HAP-1 (cell line): ENCODE results near the gene TTLL11.

ENCODE experiments used
- DNase-seq, 2 experiments: peaks; one replicate each; pipeline ENCODE4 v3.0.0-alpha.2; 2016 to 2020; ENCODE audit warnings: low spot score in 2 of 2
- H3K27me3 ChIP-seq: fragments of 250-450 bp; sonication (Bioruptor Pico); 2 replicates; pipeline ENCODE4 v1.5.1; 2020; ENCODE audit warnings: low read depth, mild to moderate bottlenecking, moderate library complexity
- H3K36me3 ChIP-seq: fragments of 250-450 bp; sonication (Bioruptor Pico); replicated peaks from 2 replicates; pipeline ENCODE4 v1.5.1; 2020; ENCODE audit warnings: mild to moderate bottlenecking
- H3K4me1 ChIP-seq: fragments of 250-450 bp; sonication (Bioruptor Pico); 2 replicates; pipeline ENCODE4 v1.5.1; 2020; ENCODE audit warnings: mild to moderate bottlenecking
- H3K4me3 ChIP-seq: fragments of 250-450 bp; sonication (Bioruptor Pico); 2 replicates; pipeline ENCODE4 v1.5.1; 2020; ENCODE audit warnings: mild to moderate bottlenecking, moderate library complexity
- H3K9me3 ChIP-seq: fragments of 250-450 bp; sonication (Bioruptor Pico); 2 replicates; pipeline ENCODE4 v1.5.1; 2020; ENCODE audit warnings: mild to moderate bottlenecking, moderate library complexity
- in situ Hi-C: fragments of 300-500 bp; cut with MboI; formaldehyde crosslinking; loops from 3 replicates; pipeline ENCODE4 v1.14.3; 2020; ENCODE audit warnings: low sequenced_read_pairs, inconsistent platforms, mixed read lengths

Gene TTLL11

GRCh38 chr9:122092611-122093506 lies at the start of gene TTLL11:
Gene TTLL11 (minus strand): TSS chr9:122093308. CDS start chr9:122093148, 160 bp downstream.
- DNase-seq: peak; percentile 86 to 97
- H3K4me3 ChIP-seq: peak within 1 kb of the TSS; percentile 67
- peaks cover 3% of the 10 kb centered on the region; the same call in 1 of the 2 replicates for H3K36me3 ChIP-seq
- H3K4me1 ChIP-seq: peaks cover 8% of the 10 kb centered on the region
- H3K9me3 ChIP-seq: no peaks in the 10 kb centered on the region
- in situ Hi-C loops: no loop called here
- H3K27me3 ChIP-seq: no peaks in the 10 kb centered on the region

GRCh38 chr9:122141671-122142070 lies 48.6 kb upstream of the TTLL11 start:
- DNase-seq: no peak
- Histone ChIP-seq H3K9me3 (no peaks in the 10 kb centered on the region), H3K4me1 (no peaks in the 10 kb centered on the region)

GRCh38 chr9:122140368-122141193 lies 47.5 kb upstream of the TTLL11 start:
- no peaks in the 10 kb centered on the region for H3K27me3 ChIP-seq
- H3K4me1 ChIP-seq: no peaks in the 10 kb centered on the region
- peaks cover 23% of the 10 kb centered on the region for H3K36me3 ChIP-seq
- no peak overlapping the region for H3K4me3 ChIP-seq
- DNase-seq: no peak
- in situ Hi-C loops: no loop called here
- no peaks in the 10 kb centered on the region for H3K9me3 ChIP-seq

More at GRCh38 chr9:122141671-122142070, 48.6 kb upstream of the TTLL11 start:
- H3K36me3 ChIP-seq: peaks cover 31% of the 10 kb centered on the region
- H3K27me3 ChIP-seq: no peaks in the 10 kb centered on the region
- H3K4me3 ChIP-seq: no peak overlapping the region
- in situ Hi-C loops: no loop called here

- Histone ChIP-seq H3K4me1 (peaks cover 6% of the 10 kb centered on the region; the same call in 1 of the 2 replicates), H3K27me3 (no peaks in the 10 kb centered on the region), H3K9me3 (no peaks in the 10 kb centered on the region), H3K4me3 (no peak overlapping the region), H3K36me3 (peaks cover 6% of the 10 kb centered on the region; the same call in 1 of the 2 replicates)
- no peak for DNase-seq
- in situ Hi-C loops: no loop called here
Observed at GRCh38 chr9:122138560-122139268, 45.6 kb upstream of the TTLL11 start.

GRCh38 chr9:122135529-122135859 lies 42.4 kb upstream of the TTLL11 start:
- H3K27me3 ChIP-seq: no peaks in the 10 kb centered on the region
- H3K36me3 ChIP-seq: no peaks in the 10 kb centered on the region
- no peak for DNase-seq
- no peaks in the 10 kb centered on the region for H3K9me3 ChIP-seq
- no peak overlapping the region for H3K4me3 ChIP-seq
- in situ Hi-C loops: no loop called here
- peaks cover 6% of the 10 kb centered on the region; the same call in 1 of the 2 replicates for H3K4me1 ChIP-seq

GRCh38 chr9:122134822-122135528 lies 41.9 kb upstream of the TTLL11 start:
- H3K4me1 ChIP-seq: peaks cover 6% of the 10 kb centered on the region; the same call in 1 of the 2 replicates
- no peaks in the 10 kb centered on the region for H3K9me3 ChIP-seq
- in situ Hi-C loops: no loop called here
- peak in 1 of 2 experiments; percentile 39 for DNase-seq
- no peaks in the 10 kb centered on the region for H3K36me3 ChIP-seq
- H3K4me3 ChIP-seq: no peak overlapping the region
- H3K27me3 ChIP-seq: no peaks in the 10 kb centered on the region

GRCh38 chr9:122133984-122134535 lies 41.0 kb upstream of the TTLL11 start:
- peaks cover 6% of the 10 kb centered on the region; the same call in 1 of the 2 replicates for H3K4me1 ChIP-seq
- H3K4me3 ChIP-seq: no peak overlapping the region
- no peaks in the 10 kb centered on the region for H3K9me3 ChIP-seq
- H3K27me3 ChIP-seq: no peaks in the 10 kb centered on the region
- DNase-seq: no peak
- in situ Hi-C loops: no loop called here
- no peaks in the 10 kb centered on the region for H3K36me3 ChIP-seq

GRCh38 chr9:122133263-122133983 lies 40.3 kb upstream of the TTLL11 start:
- in situ Hi-C loops: no loop called here
- no peaks in the 10 kb centered on the region for H3K27me3 ChIP-seq

GRCh38 chr9:122132539-122132938 lies 39.4 kb upstream of the TTLL11 start:
- Histone ChIP-seq H3K4me1 (peaks cover 6% of the 10 kb centered on the region; the same call in 1 of the 2 replicates), H3K9me3 (no peaks in the 10 kb centered on the region), H3K36me3 (no peaks in the 10 kb centered on the region), H3K27me3 (no peaks in the 10 kb centered on the region), H3K4me3 (no peak overlapping the region)
- in situ Hi-C loops: no loop called here
- DNase-seq: no peak

More at GRCh38 chr9:122133263-122133983, 40.3 kb upstream of the TTLL11 start:
- DNase-seq: no peak
- H3K36me3 ChIP-seq: no peaks in the 10 kb centered on the region
- H3K4me3 ChIP-seq: no peak overlapping the region
- H3K9me3 ChIP-seq: no peaks in the 10 kb centered on the region
- H3K4me1 ChIP-seq: peaks cover 6% of the 10 kb centered on the region; the same call in 1 of the 2 replicates

GRCh38 chr9:122131401-122132001 lies 38.4 kb upstream of the TTLL11 start:
- no peaks in the 10 kb centered on the region for H3K36me3 ChIP-seq
- no peaks in the 10 kb centered on the region for H3K27me3 ChIP-seq
- in situ Hi-C loops: no loop called here

GRCh38 chr9:122130837-122131236 lies 37.7 kb upstream of the TTLL11 start:
- Histone ChIP-seq H3K36me3 (no peaks in the 10 kb centered on the region), H3K4me3 (no peak overlapping the region), H3K9me3 (no peaks in the 10 kb centered on the region), H3K4me1 (peaks cover 6% of the 10 kb centered on the region; the same call in 1 of the 2 replicates), H3K27me3 (no peaks in the 10 kb centered on the region)
- DNase-seq: no peak
- in situ Hi-C loops: no loop called here

More at GRCh38 chr9:122131401-122132001, 38.4 kb upstream of the TTLL11 start:
- H3K4me3 ChIP-seq: no peak overlapping the region
- H3K4me1 ChIP-seq: peaks cover 6% of the 10 kb centered on the region; the same call in 1 of the 2 replicates
- H3K9me3 ChIP-seq: no peaks in the 10 kb centered on the region
- DNase-seq: peak in 1 of 2 experiments; percentile 37

GRCh38 chr9:122129969-122130368 lies 36.9 kb upstream of the TTLL11 start:
- Histone ChIP-seq H3K4me1 (peaks cover 2% of the 10 kb centered on the region; the same call in 1 of the 2 replicates), H3K4me3 (no peak overlapping the region), H3K9me3 (no peaks in the 10 kb centered on the region), H3K27me3 (no peaks in the 10 kb centered on the region), H3K36me3 (no peaks in the 10 kb centered on the region)
- in situ Hi-C loops: no loop called here
- DNase-seq: no peak
